ENCODE results near the gene FBH1. TPM values are rescaled to one million over a fixed set of nuclear protein-coding genes. Genes with fewer than 3 reads are reported as not detected.

The FBH1 gene
- total RNA-seq, 2 experiments from 2014 or later, result 33.9 to 34.2 TPM

- Histone ChIP-seq H3K4me3 (ENCODE audit: low read length) (no peak overlapping the region), H3K9me3 (ENCODE audit: control insufficient read depth in 1 of 2, insufficient read depth in 1 of 2, low read length in 2 of 2) (no peaks in the 10 kb centered on the region), H3K27ac (ENCODE audit: low read depth in 1 of 2, low read length in 2 of 2) (no peak overlapping the region), H3K36me3 (ENCODE audit: insufficient read depth, low read length) (no peaks in the 10 kb centered on the region), H3K27me3 (ENCODE audit: control insufficient read depth in 1 of 2, insufficient read depth in 2 of 2, low read length in 2 of 2) (no peaks in the 10 kb centered on the region), H3K4me1 (ENCODE audit: insufficient read depth, low read length) (no peaks in the 10 kb centered on the region)
- no peak for ATAC-seq (ENCODE audit: poor library complexity)
- no peaks in the 10 kb centered on the region for H3K36me3 Mint-ChIP-seq (ENCODE audit: low read depth)
- H3K27me3 Mint-ChIP-seq, result no peaks in the 10 kb centered on the region
- no peak overlapping the region for H3K4me3 Mint-ChIP-seq
- H3K27ac Mint-ChIP-seq, result no peak overlapping the region
- intact Hi-C loops (cut with DNase I, micrococcal nuclease), result no loop called here
- ChIA-PET POLR2A (no interaction called here), CTCF (no interaction called here)
- TF ChIP-seq, protein P1, sequence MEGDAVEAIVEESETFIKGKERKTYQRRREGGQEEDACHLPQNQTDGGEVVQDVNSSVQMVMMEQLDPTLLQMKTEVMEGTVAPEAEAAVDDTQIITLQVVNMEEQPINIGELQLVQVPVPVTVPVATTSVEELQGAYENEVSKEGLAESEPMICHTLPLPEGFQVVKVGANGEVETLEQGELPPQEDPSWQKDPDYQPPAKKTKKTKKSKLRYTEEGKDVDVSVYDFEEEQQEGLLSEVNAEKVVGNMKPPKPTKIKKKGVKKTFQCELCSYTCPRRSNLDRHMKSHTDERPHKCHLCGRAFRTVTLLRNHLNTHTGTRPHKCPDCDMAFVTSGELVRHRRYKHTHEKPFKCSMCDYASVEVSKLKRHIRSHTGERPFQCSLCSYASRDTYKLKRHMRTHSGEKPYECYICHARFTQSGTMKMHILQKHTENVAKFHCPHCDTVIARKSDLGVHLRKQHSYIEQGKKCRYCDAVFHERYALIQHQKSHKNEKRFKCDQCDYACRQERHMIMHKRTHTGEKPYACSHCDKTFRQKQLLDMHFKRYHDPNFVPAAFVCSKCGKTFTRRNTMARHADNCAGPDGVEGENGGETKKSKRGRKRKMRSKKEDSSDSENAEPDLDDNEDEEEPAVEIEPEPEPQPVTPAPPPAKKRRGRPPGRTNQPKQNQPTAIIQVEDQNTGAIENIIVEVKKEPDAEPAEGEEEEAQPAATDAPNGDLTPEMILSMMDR (IDR thresholded peaks at IDR 0.05), result no peak
- peaks cover 3% of the 10 kb centered on the region for H3K4me1 Mint-ChIP-seq (ENCODE audit: low read depth)
- H3K9me3 Mint-ChIP-seq, result no peaks in the 10 kb centered on the region
- DNase-seq, result no peak
These were observed 95.0 kb downstream of the FBH1 start for GRCh38 chr10:5985029-5985428.

Other genes starting within 250 kb of the FBH1 start
- 1 to 10 TPM; 1.9 to 2.9 TPM for gene ASB13, start 223.6 kb upstream of the FBH1 start, total RNA-seq
- 10 to 100 TPM; 50.0 to 51.0 TPM for gene TASOR2, start 205.4 kb upstream of the FBH1 start, total RNA-seq
- 10 to 100 TPM; 78.1 to 82.3 TPM for gene GDI2, start 76.8 kb upstream of the FBH1 start, total RNA-seq
- 1 to 10 TPM; 1.4 to 1.8 TPM for gene ANKRD16, start 350 bp upstream of the FBH1 start, total RNA-seq
- 1 to 10 TPM; 4.4 TPM for gene IL15RA, start 87.3 kb downstream of the FBH1 start, total RNA-seq
- 1 to 10 TPM; 4.9 to 5.4 TPM for gene IL2RA, start 172.1 kb downstream of the FBH1 start, total RNA-seq
- gene RBM17, start 198.8 kb downstream of the FBH1 start, total RNA-seq, result 100 to 1,000 TPM; 143 to 150 TPM